Measurements from ENCODE around the gene PASK. TPM values are rescaled to one million over a fixed set of nuclear protein-coding genes. Genes with fewer than 3 reads are reported as not detected.
A peak's percentile ranks its signal among the peaks of the same experiment; 100 is the strongest.

The PASK gene
- total and polyA plus RNA-seq, 2 donors from 2014 or later: 3.1 to 26.0 TPM

GRCh38 chr2:241115361-241115760, 33.9 kb downstream of the PASK start:
- intact Hi-C loops (cut with DNase I): no loop called here
- TF ChIP-seq CTCF (IDR thresholded peaks at IDR 0.05; ENCODE audit: borderline replicate concordance, extremely low read depth, insufficient read depth): no peak
- no peak for DNase-seq

GRCh38 chr2:241114836-241115235, 34.4 kb downstream of the PASK start:
- no peaks in the 10 kb centered on the region for H3K4me1 ChIP-seq (ENCODE audit: control insufficient read depth in 2 of 3, insufficient read depth in 2 of 3, low read depth in 1 of 3, low read length in 3 of 3)
- H3K9ac ChIP-seq (ENCODE audit: low read length in 3 of 3): no peak overlapping the region
- peak in 1 of 5 donors; percentile 54 for DNase-seq
- FAIRE-seq: no peak
- no peaks in the 10 kb centered on the region for H3K27me3 ChIP-seq (ENCODE audit: control insufficient read depth, insufficient read depth, low read length)
- TF ChIP-seq CTCF (IDR thresholded peaks at IDR 0.05; ENCODE audit: borderline replicate concordance, extremely low read depth, insufficient read depth): no peak
- intact Hi-C loops (cut with DNase I): no loop called here
- no peaks in the 10 kb centered on the region for H3K9me3 ChIP-seq (ENCODE audit: control insufficient read depth in 2 of 3, insufficient read depth in 1 of 3, low read length in 3 of 3)
- no peak overlapping the region for H3K4me3 ChIP-seq (ENCODE audit: low read length in 3 of 3)
- H3K36me3 ChIP-seq (ENCODE audit: control insufficient read depth in 2 of 3, insufficient read depth in 3 of 3, low read length in 3 of 3): peaks cover 0 to 3% (median 0%) of the 10 kb centered on the region in 3 donors
- no peak overlapping the region for H3K27ac ChIP-seq (ENCODE audit: low read depth in 2 of 2, low read length in 2 of 2)

More at GRCh38 chr2:241115361-241115760, 33.9 kb downstream of the PASK start:
- Histone ChIP-seq H3K9ac (ENCODE audit: low read length in 3 of 3) (no peak overlapping the region), H3K36me3 (ENCODE audit: control insufficient read depth in 2 of 3, insufficient read depth in 3 of 3, low read length in 3 of 3) (peaks cover 0 to 3% (median 0%) of the 10 kb centered on the region in 3 donors), H3K27ac (ENCODE audit: low read depth in 2 of 2, low read length in 2 of 2) (no peak overlapping the region), H3K4me1 (ENCODE audit: control insufficient read depth in 2 of 3, insufficient read depth in 2 of 3, low read depth in 1 of 3, low read length in 3 of 3) (no peaks in the 10 kb centered on the region), H3K9me3 (ENCODE audit: control insufficient read depth in 2 of 3, insufficient read depth in 1 of 3, low read length in 3 of 3) (no peaks in the 10 kb centered on the region), H3K4me3 (ENCODE audit: low read length in 3 of 3) (no peak overlapping the region), H3K27me3 (ENCODE audit: control insufficient read depth, insufficient read depth, low read length) (no peaks in the 10 kb centered on the region)
- no peak for FAIRE-seq

- intact Hi-C loops (cut with DNase I): no loop called here
- H3K36me3 ChIP-seq (ENCODE audit: control insufficient read depth in 2 of 3, insufficient read depth in 3 of 3, low read length in 3 of 3): peaks cover 0 to 3% (median 0%) of the 10 kb centered on the region in 3 donors
- no peaks in the 10 kb centered on the region for H3K27me3 ChIP-seq (ENCODE audit: control insufficient read depth, insufficient read depth, low read length)
- H3K9me3 ChIP-seq (ENCODE audit: control insufficient read depth in 2 of 3, insufficient read depth in 1 of 3, low read length in 3 of 3): no peaks in the 10 kb centered on the region
- no peaks in the 10 kb centered on the region for H3K4me1 ChIP-seq (ENCODE audit: control insufficient read depth in 2 of 3, insufficient read depth in 2 of 3, low read depth in 1 of 3, low read length in 3 of 3)
- FAIRE-seq: no peak
- H3K4me3 ChIP-seq (ENCODE audit: low read length in 3 of 3): no peak overlapping the region
- peak in 1 of 5 donors; percentile 42 for DNase-seq
- H3K27ac ChIP-seq (ENCODE audit: low read depth in 2 of 2, low read length in 2 of 2): no peak overlapping the region
- H3K9ac ChIP-seq (ENCODE audit: low read length in 3 of 3): no peak overlapping the region
- TF ChIP-seq CTCF (IDR thresholded peaks at IDR 0.05; ENCODE audit: borderline replicate concordance, extremely low read depth, insufficient read depth): no peak
These were observed 36.7 kb downstream of the PASK start for GRCh38 chr2:241112592-241112991.

- Histone ChIP-seq H3K9me3 (ENCODE audit: control insufficient read depth in 2 of 3, insufficient read depth in 1 of 3, low read length in 3 of 3) (no peaks in the 10 kb centered on the region), H3K4me1 (ENCODE audit: control insufficient read depth in 2 of 3, insufficient read depth in 2 of 3, low read depth in 1 of 3, low read length in 3 of 3) (no peaks in the 10 kb centered on the region), H3K27me3 (ENCODE audit: control insufficient read depth, insufficient read depth, low read length) (no peaks in the 10 kb centered on the region), H3K9ac (ENCODE audit: low read length in 3 of 3) (no peak overlapping the region), H3K36me3 (ENCODE audit: control insufficient read depth in 2 of 3, insufficient read depth in 3 of 3, low read length in 3 of 3) (peaks cover 0 to 3% (median 0%) of the 10 kb centered on the region in 3 donors), H3K27ac (ENCODE audit: low read depth in 2 of 2, low read length in 2 of 2) (no peak overlapping the region), H3K4me3 (ENCODE audit: low read length in 3 of 3) (no peak overlapping the region)
- TF ChIP-seq CTCF (IDR thresholded peaks at IDR 0.05; ENCODE audit: borderline replicate concordance, extremely low read depth, insufficient read depth): no peak
- intact Hi-C loops (cut with DNase I): no loop called here
- FAIRE-seq (no peak), DNase-seq (peak in 1 of 5 donors; percentile 32)
These were observed 37.2 kb downstream of the PASK start for GRCh38 chr2:241112046-241112445.

Data from kidney (tissue), 14 donors.